Activated CD4-positive, alpha-beta memory T cell treated with anti-CD3 and anti-CD28 coated beads, Interleukin-2, amount 10 ng/mL, durations not matched to agents 7 days and 5 days (primary cell): ENCODE results near the gene STRIP1. TPM values are rescaled to one million over a fixed set of nuclear protein-coding genes. Genes with fewer than 3 reads are reported as not detected.

ENCODE experiments used
- CTCF ChIA-PET: fragments of 350-600 bp; sonication (Branson Sonifier 250); formaldehyde crosslinking; loops from one replicate; lab custom pipeline; 2021; ENCODE audit warnings: antibody characterized with exemption, inconsistent platforms; lab: Charles Lee
- POLR2A ChIA-PET: fragments of 350-600 bp; sonication (Branson Sonifier 250); formaldehyde crosslinking; loops from one replicate; lab custom pipeline; 2021; ENCODE audit warnings: antibody characterized with exemption; lab: Charles Lee
- DNase-seq: peaks from one replicate; pipeline ENCODE4 v3.0.0-alpha.2; 2020
- H3K27ac Mint-ChIP-seq: one replicate; pipeline ENCODE4 v1.8.0; 2021; ENCODE audit warnings: mild to moderate bottlenecking, mixed read lengths
- H3K27me3 Mint-ChIP-seq: one replicate; pipeline ENCODE4 v1.8.0; 2021; ENCODE audit warnings: mixed read lengths
- H3K36me3 Mint-ChIP-seq: one replicate; pipeline ENCODE4 v1.8.0; 2021; ENCODE audit warnings: low read depth, mixed read lengths
- H3K4me1 Mint-ChIP-seq: one replicate; pipeline ENCODE4 v1.8.0; 2021; ENCODE audit warnings: mixed read lengths
- H3K4me3 Mint-ChIP-seq: one replicate; pipeline ENCODE4 v1.8.0; 2021; ENCODE audit warnings: mild to moderate bottlenecking, mixed read lengths
- H3K9me3 Mint-ChIP-seq: one replicate; pipeline ENCODE4 v1.8.0; 2021; ENCODE audit warnings: mixed read lengths
- total RNA-seq, 2 experiments: library from RNA; stranded (reverse); gene quantifications; one replicate each; pipeline ENCODE4 v1.2.3, GENCODE V29; 2021

The STRIP1 gene
- total RNA-seq, 2 experiments from 2014 or later, result 34.1 to 34.7 TPM

DNA sequence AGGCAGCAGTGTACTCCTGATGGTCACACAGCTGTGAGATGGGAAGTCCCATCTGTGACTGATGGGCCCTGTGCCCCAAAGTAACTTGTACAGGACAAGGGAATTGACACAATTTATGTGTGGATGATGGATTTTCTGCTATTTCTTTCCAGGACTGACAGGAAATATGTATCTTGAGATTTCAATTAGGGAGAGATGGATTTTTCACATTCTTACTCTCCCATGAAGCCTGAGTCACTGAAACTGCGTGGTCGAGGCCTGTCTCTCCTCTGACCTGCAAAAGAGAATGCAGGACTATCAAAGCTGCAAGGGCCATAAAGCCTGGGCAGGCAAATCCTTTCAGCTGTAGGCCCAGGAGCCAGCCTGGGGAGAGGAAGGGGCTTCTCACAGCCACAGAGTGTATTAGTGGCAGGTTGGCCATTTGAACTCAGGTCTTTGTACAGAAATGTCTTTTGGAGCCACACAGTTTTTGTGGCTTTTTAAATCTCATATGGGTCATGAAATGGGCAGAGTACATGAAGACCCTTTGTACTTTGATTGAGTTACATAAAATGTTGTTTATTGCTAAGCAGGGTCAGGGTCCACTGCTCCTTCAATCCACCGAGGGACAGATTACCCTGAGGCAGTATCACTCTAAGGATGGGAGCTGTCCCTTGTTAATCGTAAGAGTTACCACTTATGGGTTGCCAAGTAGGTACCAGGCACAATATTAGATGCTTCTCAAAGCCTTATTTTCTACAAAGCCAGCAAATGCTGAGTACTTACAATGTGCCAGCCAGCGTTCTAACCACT, 21.3 kb downstream of the STRIP1 start:
- no peak overlapping the region for H3K4me3 Mint-ChIP-seq
- H3K36me3 Mint-ChIP-seq, result peaks cover 59% of the 10 kb centered on the region
- ChIA-PET CTCF (interaction anchor here (1.1 to 3.1 kb wide), 5 partner anchors 10 to 59 kb away, joined by 3 to 17 read pairs (median 4); no protein-coding TSS in a partner anchor), POLR2A (no interaction called here)
- H3K9me3 Mint-ChIP-seq, result no peaks in the 10 kb centered on the region
- H3K4me1 Mint-ChIP-seq, result peaks cover 4% of the 10 kb centered on the region
- H3K27ac Mint-ChIP-seq, result no peak overlapping the region
- no peaks in the 10 kb centered on the region for H3K27me3 Mint-ChIP-seq
- DNase-seq, result no peak

DNA sequence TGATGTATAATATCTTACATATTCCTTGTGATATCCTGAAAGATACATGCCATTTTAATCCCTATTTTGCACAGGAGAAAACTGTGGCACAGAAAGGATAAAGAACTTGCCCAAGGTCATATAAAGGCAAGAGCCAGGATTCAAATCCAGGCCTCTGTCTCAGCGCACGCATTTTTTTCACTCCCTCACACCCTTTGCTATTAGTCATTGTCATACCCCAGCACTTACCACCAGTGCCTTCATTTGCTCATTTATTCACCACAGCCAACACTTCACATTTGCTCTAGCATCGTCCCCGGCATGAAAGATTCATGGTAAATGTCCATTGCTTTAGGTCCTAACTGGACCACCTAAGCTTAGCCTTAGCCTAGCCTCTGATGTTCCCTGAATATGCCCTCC, 21.9 kb downstream of the STRIP1 start:
- Mint-ChIP-seq H3K27me3 (no peaks in the 10 kb centered on the region), H3K4me1 (peaks cover 4% of the 10 kb centered on the region), H3K4me3 (no peak overlapping the region), H3K27ac (no peak overlapping the region), H3K36me3 (peaks cover 56% of the 10 kb centered on the region), H3K9me3 (no peaks in the 10 kb centered on the region)
- no peak for DNase-seq
- ChIA-PET CTCF (interaction anchor here (1.3 to 1.6 kb wide), 3 partner anchors 12 to 59 kb away, joined by 3 to 6 read pairs (median 4); no protein-coding TSS in a partner anchor), POLR2A (no interaction called here)

DNA sequence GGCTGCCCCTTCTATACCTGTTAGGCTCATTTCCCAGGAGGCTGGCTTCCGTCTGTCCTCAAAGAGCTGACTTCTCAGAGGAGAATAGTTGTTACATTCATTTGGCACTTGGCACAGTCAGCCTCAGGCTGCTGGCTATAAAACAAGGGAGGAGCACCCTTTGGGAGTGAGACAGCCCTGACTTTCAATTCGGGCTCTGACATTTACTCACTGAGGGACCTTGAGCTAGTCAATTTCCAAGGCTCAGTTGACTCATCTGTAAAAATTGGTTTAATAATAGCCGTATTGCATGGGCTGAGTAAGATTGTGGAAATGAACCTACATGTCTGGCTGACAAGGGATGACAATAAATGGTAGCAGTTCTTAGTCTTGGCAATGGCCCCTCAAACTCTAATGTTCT, 22.4 kb downstream of the STRIP1 start:
- ChIA-PET POLR2A (no interaction called here), CTCF (interaction anchor here (0.6 to 1.6 kb wide), 4 partner anchors 12 to 47 kb away, joined by 3 to 6 read pairs (median 4); no protein-coding TSS in a partner anchor)
- no peaks in the 10 kb centered on the region for H3K9me3 Mint-ChIP-seq
- H3K27me3 Mint-ChIP-seq, result no peaks in the 10 kb centered on the region
- no peak overlapping the region for H3K4me3 Mint-ChIP-seq
- no peak for DNase-seq
- H3K36me3 Mint-ChIP-seq, result peaks cover 52% of the 10 kb centered on the region
- H3K27ac Mint-ChIP-seq, result no peak overlapping the region
- H3K4me1 Mint-ChIP-seq, result peaks cover 4% of the 10 kb centered on the region

DNA sequence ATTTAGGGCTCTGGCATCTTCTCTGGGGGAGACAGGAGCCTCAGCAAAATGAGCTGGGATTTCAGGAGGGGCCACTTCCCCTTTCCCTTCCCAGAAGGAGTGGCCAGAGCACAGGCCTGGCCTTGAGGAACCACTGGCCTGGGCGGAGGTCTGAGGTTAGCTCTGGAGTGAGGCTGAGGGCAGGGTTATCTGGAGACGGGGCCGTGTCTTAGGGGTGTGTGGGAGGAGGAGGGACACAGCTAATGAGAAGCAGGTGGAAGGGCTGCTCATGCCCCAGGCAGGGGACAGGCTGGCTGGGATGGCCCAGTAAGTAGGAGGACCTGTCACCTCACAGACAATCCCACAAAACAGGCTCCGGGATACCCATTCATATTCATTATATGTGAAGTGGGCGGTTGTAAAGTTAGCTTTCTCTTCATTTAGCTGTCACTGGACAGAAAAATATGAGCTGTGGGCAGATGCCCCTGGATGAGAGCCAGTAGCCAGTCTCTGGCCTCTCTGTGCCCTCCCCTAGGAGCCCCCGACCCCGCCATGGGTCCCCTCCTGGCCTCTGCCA, 23.6 kb downstream of the STRIP1 start:
- ChIA-PET CTCF (interaction anchor here (1.4 to 3.5 kb wide), 3 partner anchors 23 to 47 kb away, joined by 3 to 18 read pairs (median 6); partner anchors contain the start of gene STRIP1), POLR2A (interaction anchor here (1.2 kb wide), 1 partner anchor 18 kb away, joined by 3 read pairs; no protein-coding TSS in a partner anchor)

DNA sequence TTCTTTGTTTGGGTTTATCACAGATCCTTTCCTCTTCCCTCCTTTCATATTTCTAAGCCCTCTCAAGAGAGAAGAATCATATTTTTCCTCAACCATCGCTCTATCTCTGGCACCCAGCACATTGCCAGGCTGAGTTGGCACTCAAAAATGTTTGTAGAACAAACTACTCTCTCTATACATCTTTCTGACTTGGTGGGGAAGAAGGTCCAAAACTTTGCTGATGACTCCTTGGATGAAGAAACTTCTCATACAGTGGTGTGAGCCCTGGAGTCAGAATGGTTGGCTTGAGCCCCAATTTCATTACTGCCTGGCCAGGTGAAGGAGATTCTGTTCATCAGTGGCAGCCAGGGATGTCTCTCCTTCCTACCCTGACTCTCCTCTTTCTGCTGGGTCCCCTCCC, 24.2 kb downstream of the STRIP1 start:
- ChIA-PET POLR2A (interaction anchor here (1.2 kb wide), 1 partner anchor 19 kb away, joined by 3 read pairs; no protein-coding TSS in a partner anchor), CTCF (interaction anchor here (1.4 to 3.5 kb wide), 3 partner anchors 24 to 47 kb away, joined by 3 to 18 read pairs (median 18); partner anchors contain the start of gene STRIP1)
- Mint-ChIP-seq H3K27me3 (no peaks in the 10 kb centered on the region), H3K36me3 (peaks cover 38% of the 10 kb centered on the region), H3K9me3 (no peaks in the 10 kb centered on the region), H3K4me1 (peaks cover 4% of the 10 kb centered on the region), H3K27ac (no peak overlapping the region), H3K4me3 (no peak overlapping the region)
- DNase-seq, result no peak

More for the DNA sequence above, 23.6 kb downstream of the STRIP1 start:
- H3K4me1 Mint-ChIP-seq, result peaks cover 4% of the 10 kb centered on the region
- H3K27ac Mint-ChIP-seq, result no peak overlapping the region
- H3K9me3 Mint-ChIP-seq, result no peaks in the 10 kb centered on the region
- no peak for DNase-seq
- no peak overlapping the region for H3K4me3 Mint-ChIP-seq
- H3K36me3 Mint-ChIP-seq, result peaks cover 43% of the 10 kb centered on the region
- H3K27me3 Mint-ChIP-seq, result no peaks in the 10 kb centered on the region

DNA sequence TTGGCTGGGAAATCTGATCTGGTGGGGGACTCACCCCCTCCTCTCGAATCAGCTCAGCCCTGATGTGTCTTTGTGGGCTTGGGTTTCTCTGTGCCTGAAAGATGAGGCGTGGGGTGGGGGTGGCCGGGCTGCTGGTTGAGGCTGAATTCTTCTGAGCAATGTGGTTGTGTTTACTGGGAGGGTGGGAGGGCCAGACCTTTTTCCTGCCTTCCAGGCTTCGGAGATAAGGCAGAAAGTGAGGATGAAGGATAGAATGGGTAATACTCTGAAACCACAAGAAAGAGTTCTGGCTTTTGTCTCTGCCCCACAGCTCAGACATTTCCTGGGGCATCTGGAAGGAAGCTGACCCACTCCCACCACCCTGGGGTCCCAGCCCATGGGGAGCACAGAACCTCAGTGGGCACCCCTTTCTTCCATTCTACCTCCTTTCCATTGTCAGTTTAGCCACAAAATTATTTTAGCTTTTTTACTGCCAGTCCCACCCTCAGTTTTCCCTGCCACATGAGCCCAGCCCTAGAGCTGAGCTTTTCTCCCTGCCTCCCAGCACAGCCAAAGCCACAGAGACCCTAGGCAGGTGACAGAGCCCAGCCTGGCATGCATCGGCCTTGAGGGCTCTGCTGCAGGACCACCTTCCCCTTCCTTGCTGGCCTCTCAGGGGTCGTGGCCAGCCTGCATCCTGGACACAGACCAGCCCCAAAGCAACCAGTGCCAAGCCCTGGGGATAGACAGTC, 24.9 kb downstream of the STRIP1 start:
- Mint-ChIP-seq H3K4me3 (no peak overlapping the region), H3K27me3 (no peaks in the 10 kb centered on the region), H3K36me3 (peaks cover 31% of the 10 kb centered on the region), H3K4me1 (peaks cover 4% of the 10 kb centered on the region), H3K27ac (no peak overlapping the region), H3K9me3 (no peaks in the 10 kb centered on the region)
- ChIA-PET CTCF (interaction anchor here (0.6 to 3.5 kb wide), 23 partner anchors 8 to 741 kb away, joined by 3 to 20 read pairs (median 5); partner anchors contain the start of genes AHCYL1, ALX3 and STRIP1), POLR2A (interaction anchor here (1.1 to 1.4 kb wide), 2 partner anchors 17 to 28 kb away, joined by 3 to 6 read pairs; no protein-coding TSS in a partner anchor)
- no peak for DNase-seq

DNA sequence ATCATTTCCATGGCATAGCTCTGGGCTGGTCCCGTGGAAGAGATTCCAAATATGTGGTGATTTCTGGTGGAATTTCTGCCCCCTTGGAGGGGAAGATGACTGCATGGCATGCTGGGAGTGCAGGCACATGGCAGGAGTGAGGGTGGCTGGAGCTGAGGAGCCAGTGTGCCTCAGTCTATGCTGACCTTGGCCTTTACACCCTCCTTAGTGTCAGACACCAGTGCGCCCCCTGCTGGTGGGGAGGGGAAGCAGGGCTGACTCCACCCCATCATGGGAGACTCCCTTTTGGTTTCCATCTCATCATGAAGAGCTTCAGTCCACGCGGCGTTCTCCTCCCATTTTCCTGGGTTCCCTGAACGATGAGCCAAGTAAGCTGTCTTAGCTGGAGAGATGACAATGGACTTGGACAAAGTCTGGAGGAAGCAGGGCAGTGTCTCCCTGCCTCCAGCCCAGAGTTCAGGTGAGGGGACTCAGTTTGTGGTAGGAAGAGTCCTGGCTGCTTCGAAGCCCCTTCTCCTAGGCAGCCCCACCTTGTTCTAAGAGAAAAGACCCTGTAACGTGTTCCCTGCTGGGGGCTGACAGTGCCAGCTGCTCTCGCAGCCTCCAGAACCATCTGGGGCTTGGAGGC, 25.7 kb downstream of the STRIP1 start:
- no peak overlapping the region for H3K4me3 Mint-ChIP-seq
- POLR2A ChIA-PET, result interaction anchor here (0.6 to 1.4 kb wide), 4 partner anchors 13 to 279 kb away, joined by 3 to 6 read pairs (median 3); partner anchors contain the start of gene RBM15
- CTCF ChIA-PET, result interaction anchor here (0.6 to 3.5 kb wide), 27 partner anchors 8 to 740 kb away, joined by 3 to 20 read pairs (median 5); partner anchors contain the start of genes AHCYL1, ALX3 and STRIP1
- DNase-seq, result peak; percentile 78
- peaks cover 29% of the 10 kb centered on the region for H3K36me3 Mint-ChIP-seq
- no peak overlapping the region for H3K27ac Mint-ChIP-seq
- peaks cover 4% of the 10 kb centered on the region for H3K4me1 Mint-ChIP-seq
- no peaks in the 10 kb centered on the region for H3K27me3 Mint-ChIP-seq
- no peaks in the 10 kb centered on the region for H3K9me3 Mint-ChIP-seq

DNA sequence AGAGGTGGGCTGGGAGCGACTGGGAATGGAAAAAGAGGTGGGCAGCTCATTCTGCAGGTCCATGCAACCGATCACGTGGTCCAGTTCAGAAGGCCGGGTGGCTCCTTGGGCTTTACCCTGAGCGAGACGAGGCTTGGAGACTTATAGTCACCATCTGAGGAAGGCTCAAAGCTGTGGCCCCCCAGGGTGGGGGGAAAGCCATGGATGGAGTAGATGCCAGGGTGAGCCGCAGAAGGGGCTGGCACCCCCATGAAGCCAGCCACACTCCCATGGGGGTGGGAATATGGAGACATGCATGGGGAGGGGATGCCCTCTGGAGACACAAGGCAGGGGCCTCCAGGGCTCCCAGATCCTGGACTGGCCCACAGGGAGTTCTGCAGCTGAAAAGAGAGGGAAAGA, 26.2 kb downstream of the STRIP1 start:
- no peaks in the 10 kb centered on the region for H3K9me3 Mint-ChIP-seq
- POLR2A ChIA-PET, result interaction anchor here (0.6 to 1.4 kb wide), 3 partner anchors 14 to 279 kb away, joined by 3 to 6 read pairs (median 3); partner anchors contain the start of gene RBM15
- H3K4me1 Mint-ChIP-seq, result peaks cover 4% of the 10 kb centered on the region
- no peak for DNase-seq
- CTCF ChIA-PET, result interaction anchor here (0.7 to 3.5 kb wide), 24 partner anchors 10 to 278 kb away, joined by 3 to 20 read pairs (median 5); partner anchors contain the start of genes ALX3 and STRIP1
- peaks cover 25% of the 10 kb centered on the region for H3K36me3 Mint-ChIP-seq
- no peaks in the 10 kb centered on the region for H3K27me3 Mint-ChIP-seq
- no peak overlapping the region for H3K4me3 Mint-ChIP-seq
- H3K27ac Mint-ChIP-seq, result no peak overlapping the region

DNA sequence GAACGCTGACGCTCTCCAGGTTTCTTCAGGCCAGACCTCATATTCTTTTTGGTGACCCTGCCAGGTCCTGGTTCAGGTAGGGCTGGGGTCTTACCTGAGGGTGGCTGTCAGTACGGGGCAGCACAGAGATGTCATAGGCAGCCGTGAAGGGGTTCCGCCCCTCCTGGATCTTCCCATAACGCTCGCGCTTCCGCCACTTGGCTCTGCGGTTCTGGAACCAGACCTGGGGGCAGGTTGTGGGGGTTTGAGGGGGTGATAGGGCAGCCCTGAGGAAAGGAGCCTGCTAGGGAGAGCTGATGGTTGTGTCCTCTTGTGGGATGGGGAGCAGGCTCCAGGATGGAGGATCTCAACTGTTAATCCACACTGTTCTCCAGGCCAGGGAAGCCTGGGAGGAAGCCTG, 26.9 kb downstream of the STRIP1 start:
- Mint-ChIP-seq H3K4me1 (peaks cover 4% of the 10 kb centered on the region), H3K27me3 (peaks cover 5% of the 10 kb centered on the region), H3K9me3 (no peaks in the 10 kb centered on the region), H3K36me3 (peaks cover 18% of the 10 kb centered on the region), H3K4me3 (no peak overlapping the region), H3K27ac (no peak overlapping the region)
- ChIA-PET POLR2A (no interaction called here), CTCF (interaction anchor here (0.7 to 2.8 kb wide), 4 partner anchors 10 to 55 kb away, joined by 3 to 20 read pairs (median 10); no protein-coding TSS in a partner anchor)
- no peak for DNase-seq

DNA sequence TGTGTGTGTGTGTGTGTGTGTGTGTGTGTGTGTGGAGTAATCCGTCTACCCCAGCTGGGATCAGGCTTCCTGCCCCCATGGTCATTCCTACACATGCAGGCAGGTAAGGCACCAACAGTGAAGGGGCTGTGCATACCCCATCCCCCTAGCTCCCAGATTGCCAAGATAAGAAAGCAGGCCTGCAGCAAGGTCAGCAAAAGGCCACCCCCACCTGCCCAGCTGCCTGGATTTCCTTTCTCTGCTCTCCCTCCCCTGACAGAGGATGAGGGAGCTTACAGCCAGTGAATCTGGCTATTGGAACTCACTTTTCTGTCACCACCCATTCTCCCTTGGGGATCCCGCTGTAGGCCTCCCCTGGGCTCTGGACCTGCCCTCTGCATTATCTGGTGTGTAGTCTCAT, 28.2 kb downstream of the STRIP1 start:
- Mint-ChIP-seq H3K27ac (no peak overlapping the region), H3K27me3 (peaks cover 16% of the 10 kb centered on the region)

DNA sequence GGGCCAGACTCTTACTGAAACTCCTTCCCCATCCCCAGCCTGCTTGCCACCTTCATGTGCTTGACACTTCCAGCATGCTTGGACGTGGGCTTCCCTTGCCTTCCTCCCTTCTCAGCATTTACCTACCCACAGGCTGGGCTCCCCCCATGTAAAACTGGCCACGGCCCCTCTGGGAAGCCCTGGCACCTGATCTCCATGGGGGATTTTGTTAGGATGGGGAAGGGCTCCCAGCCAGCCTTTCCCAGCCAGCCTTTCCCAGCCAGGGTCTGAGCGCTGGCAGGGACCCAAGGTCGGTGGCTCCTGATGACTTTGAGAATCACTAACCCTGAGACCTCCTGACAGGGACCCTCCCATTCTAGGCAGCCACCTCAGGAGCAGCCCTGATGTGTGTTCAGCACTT, 29.4 kb downstream of the STRIP1 start:
- H3K36me3 Mint-ChIP-seq, result peaks cover 9% of the 10 kb centered on the region
- H3K27me3 Mint-ChIP-seq, result peaks cover 26% of the 10 kb centered on the region
- CTCF ChIA-PET, result interaction anchor here (2.8 kb wide), 1 partner anchor 24 kb away, joined by 11 read pairs; no protein-coding TSS in a partner anchor
- POLR2A ChIA-PET, result no interaction called here
- no peak for DNase-seq
- H3K4me3 Mint-ChIP-seq, result no peak overlapping the region
- peaks cover 13% of the 10 kb centered on the region for H3K4me1 Mint-ChIP-seq
- H3K9me3 Mint-ChIP-seq, result no peaks in the 10 kb centered on the region
- no peak overlapping the region for H3K27ac Mint-ChIP-seq

More for the DNA sequence above, 28.2 kb downstream of the STRIP1 start:
- no peak for DNase-seq
- ChIA-PET POLR2A (interaction anchor here (0.7 to 0.8 kb wide), 2 partner anchors 9 to 28 kb away, joined by 3 read pairs; partner anchors contain the start of gene STRIP1), CTCF (interaction anchor here (1.0 to 2.8 kb wide), 3 partner anchors 8 to 25 kb away, joined by 3 to 11 read pairs (median 4); no protein-coding TSS in a partner anchor)
- Mint-ChIP-seq H3K4me3 (no peak overlapping the region), H3K4me1 (peaks cover 5% of the 10 kb centered on the region), H3K9me3 (no peaks in the 10 kb centered on the region), H3K36me3 (peaks cover 7% of the 10 kb centered on the region)
